Right hindlimb (tissue), 1 donor: ENCODE data around the gene LINS1.

Experiments
- DNase-seq: peaks from one replicate; pipeline ENCODE4 v3.0.0-alpha.2; 2018

LINS1 gene, protein sequence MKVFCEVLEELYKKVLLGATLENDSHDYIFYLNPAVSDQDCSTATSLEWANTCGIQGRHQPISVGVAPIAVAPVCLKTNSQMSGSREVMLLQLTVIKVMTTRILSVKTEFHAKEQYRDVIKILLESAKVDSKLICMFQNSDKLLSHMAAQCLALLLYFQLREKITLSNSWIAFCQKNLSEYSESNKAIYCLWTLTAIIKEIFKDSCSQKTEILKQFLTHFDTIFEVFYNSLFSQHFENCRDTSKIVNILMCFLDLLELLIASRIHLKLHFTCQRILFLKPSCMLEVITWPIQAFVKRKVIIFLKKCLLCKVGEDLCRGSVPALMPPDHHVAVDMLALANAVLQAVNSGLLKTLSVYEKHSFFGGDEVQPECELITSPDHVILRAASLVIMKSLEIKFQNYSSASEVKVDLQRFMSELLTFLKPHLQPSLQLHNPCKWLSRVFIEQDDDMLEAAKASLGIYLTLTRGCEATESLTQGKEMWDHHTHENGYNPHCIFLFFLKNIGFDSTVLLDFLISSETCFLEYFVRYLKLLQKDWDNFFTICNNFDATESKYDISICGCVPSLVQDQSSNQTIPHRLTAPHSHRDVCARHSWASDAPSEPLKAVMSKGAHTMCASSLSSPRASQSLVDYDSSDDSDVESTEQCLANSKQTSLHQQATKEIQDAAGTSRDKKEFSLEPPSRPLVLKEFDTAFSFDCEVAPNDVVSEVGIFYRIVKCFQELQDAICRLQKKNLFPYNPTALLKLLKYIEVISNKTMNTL

DNA sequence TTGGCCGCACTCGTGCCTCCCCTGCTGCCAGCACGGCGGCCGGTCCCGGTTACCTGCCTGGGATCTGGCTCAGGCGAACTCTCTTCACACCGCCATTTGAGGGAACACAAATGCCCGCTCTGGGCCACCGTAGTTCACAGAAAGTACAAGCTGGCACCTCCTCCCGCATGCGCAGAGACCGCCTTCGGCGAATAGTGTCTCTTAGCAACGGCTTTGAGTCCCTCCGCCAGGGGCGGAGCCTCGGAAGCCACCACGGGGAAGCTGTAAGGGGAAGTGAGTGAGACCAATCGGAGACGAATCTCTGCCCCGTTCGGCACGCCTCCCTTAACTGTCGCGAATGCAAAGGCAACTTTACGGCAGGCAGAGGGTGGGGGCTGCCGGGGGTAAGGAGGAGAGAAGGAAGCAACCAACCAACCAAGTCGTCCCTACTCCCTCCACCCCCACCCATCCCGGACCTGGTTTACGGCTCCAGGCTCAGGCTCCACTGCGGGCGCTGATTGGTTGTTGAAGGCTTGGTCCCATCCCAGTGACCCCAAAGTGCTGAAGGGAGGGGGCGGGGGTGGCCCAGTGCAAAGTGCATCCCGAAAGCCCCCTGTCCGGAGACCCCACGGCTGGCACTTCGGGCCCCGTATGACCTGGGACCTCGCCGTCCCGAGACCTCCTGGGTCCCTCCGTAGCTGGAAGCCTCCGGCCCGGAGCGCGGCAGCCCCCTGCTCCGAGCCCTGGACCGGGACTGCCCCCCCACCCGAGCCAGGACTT lies at the start of gene LINS1, which contains the start of gene ASB7:
Gene LINS1 (minus strand): TSS at position 121 of the 759 bp plus-strand sequence. CDS start 21,342 bp downstream, outside the sequence.
Gene ASB7 (plus strand): TSS at position 526 of the 759 bp plus-strand sequence. CDS start 9,628 bp downstream, outside the sequence.
- peak; percentile 100 for DNase-seq

DNA sequence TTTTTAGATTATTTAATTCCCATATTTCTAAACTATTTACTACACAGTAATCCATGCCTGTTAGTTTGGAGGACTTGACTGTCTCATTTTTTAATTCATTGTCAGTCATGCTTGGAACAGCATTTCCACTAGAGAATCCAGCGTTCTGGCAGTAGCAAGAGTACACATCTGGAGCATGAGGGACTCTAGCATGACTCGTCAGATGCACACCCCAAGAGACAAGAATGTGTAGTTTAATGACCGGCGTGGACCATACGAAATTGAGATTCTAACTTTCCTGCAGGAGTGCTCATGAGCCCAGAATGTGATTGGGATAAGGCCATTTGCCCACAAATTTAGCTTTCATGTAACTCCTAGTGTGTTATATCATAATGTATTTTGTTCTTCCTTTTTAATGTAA lies 49.3 kb upstream of the LINS1 start:
- DNase-seq = peak; percentile 47

DNA sequence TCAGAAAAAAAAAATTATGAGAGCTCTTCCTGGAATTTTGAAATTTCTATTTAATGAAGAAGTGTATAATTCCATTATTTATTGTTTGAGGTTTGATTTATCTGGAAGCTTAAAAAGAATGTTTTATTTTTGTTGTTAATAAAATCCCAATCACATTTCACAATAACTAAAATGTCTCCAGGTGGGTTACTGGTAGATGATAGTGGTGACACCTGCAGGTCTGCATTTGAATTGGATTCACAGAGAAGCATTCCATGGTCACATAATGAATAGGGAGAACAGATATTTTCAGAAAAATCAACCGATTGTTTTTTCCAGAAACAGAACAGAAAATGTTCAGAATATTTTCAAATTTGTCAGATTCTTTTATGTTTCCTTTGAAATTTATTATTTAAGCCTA lies 48.7 kb upstream of the LINS1 start:
- no peak for DNase-seq

DNA sequence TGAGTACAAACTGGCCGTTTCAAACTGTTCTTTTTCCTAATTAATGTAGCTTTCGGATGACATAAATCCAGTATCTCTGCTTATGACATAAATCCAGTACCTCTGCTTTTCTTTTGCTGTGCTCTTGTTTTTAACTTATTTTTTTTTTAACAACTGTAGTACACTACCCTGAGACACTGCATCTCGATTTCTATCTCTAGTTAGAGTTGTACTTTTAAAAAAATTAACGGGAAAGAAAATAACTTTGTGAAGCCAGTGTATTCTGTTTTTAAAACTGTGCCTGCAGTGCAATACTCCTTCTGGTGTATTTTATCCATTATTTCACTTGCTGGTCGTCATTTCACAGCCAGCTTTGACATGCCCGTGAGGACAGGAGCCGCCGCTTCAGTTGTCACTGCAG lies 47.0 kb upstream of the LINS1 start:
- no peak for DNase-seq

DNA sequence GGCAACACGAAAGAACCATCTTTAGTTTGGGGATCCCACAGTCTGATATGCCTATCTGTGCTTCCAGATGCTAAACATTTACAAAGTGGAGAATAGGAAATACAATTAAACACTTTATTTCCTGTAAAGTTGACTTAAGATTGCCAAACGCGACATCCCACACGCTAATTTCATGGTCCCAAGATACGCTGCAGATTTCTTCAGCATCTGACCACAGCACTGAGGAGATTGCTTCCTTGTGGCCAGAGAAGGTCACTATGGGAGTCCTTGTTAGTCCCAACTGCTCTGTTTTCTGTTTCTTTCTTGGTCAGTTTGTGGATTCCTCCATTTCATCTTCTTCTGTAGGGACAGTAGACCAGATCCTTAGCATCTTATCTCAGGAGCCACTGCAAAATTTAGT lies 43.7 kb upstream of the LINS1 start:
- DNase-seq = no peak

DNA sequence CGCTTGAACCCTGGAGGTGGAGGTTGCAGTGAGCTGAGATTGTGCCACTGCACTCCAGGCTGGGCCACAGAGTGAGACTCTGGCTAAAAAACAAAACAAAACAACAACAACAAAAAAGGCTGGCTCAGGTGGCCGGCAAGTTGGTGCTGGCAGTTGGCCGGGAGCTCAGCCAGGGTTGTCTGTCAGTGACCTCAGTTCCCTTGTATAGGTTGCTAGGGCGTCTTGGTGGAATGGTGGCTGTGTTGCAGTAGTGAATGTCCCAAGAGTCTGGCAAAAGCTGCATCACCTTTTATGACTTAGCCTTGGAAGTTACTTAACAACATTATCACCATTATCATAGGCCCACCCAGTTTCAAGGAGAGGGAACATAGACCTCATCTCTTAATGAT lies 41.0 kb upstream of the LINS1 start:
- no peak for DNase-seq

DNA sequence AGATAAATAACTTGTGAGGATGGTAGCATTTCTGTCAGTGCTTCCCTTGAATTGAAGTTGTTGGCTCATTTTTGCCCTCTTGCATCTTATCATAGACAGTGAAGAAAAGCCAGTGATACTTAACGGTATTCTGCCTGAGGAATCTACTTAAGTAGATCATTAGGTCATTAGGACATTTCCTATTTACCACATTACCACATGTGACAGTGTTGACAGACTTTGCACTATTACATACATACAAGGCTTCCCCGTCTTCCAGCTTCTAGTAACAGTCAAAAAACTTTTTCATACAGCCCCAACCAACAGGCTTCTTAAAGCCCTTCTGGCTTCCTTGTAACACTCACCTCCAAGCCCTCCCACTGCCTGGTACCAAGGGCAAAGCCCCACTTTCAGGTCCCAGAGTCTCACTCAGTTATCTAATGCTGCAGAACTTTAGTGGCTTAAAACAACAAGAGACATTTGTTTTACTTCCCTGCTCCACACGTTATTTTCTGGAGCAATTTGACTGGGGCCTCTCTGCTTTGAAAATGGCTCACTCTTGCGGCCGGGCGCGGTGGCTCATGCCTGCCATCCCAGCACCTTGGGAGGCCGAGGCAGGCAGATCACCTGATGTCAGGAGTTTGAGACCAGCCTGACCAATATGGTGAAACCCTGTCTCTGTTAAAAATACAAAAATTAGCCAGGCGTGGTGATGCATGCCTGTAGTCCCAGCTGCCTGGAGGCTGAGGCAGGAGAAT lies 40.4 kb upstream of the LINS1 start:
- no peak for DNase-seq

DNA sequence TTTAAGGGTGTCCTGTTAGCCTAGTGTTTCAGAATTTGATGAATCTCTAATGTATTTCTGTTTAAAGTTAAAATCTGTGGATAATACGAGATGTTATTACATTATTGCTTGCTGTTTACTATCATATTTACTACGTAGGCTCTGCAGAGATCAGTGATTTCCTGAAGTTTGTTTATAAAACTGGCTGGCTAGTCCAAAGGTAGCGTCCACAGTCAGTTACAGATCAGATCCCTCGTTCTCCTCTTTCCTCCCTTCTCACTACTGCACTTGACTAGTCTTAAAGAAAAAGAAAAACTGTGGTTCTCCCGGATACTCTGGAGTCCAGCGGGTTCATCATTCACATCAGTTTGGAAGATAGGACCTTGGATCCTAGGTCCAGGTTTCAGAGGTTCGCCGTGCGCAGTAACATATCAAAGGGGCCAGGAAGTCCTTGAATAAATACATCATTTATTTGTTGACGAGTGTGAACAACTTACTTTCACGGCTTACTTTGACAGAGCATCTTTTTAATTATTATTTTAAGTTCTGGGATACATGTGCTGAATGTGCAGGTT lies 36.3 kb upstream of the LINS1 start:
- no peak for DNase-seq

DNA sequence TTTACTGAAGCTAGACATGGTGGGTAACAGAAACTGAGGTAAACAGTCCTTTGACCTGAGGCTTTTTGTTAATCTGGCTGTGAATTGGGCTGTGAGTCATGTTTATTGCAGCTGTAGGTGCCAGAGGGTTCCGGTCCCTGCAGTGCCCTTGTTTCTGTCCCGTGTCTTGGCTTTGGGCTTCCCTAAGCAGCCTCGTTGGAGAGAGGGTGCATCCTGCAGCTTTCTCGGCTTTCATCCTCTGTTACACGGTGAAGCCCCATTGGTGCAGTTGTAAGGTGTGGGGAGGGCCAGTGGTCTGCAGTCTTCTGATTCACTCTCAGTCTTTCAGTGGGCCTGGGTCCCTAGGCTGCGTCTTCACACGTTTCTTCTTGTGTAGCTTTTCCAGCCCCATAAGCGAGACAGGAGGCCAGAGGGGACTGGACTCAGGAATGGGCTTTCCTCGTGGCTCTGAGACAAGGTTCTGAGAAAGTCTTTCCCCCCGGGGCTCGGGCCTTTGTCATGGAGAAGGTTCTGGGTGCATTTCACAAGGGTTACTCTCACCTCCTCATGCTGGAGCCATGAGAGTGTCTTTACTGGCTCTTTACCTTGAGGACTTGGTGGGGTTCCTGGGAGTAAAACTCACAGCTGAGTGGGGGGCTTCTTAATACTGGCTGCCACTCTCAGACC lies 33.6 kb upstream of the LINS1 start:
- no peak for DNase-seq

DNA sequence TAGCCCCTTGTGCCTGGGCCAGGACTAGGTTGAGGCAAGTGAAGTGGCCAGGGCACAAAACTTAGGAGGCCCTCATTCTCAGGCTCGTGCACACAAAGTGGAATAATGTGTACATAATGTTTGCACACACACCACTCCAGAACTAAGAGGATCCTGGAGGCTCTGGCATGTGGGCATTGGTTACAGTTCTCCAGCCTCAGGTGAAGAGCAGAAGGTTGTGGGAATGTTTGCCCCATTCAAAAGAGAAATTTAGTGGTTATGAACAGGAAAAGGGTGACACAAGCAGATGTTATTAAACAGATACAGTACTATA lies 31.7 kb upstream of the LINS1 start:
- DNase-seq = no peak

DNA sequence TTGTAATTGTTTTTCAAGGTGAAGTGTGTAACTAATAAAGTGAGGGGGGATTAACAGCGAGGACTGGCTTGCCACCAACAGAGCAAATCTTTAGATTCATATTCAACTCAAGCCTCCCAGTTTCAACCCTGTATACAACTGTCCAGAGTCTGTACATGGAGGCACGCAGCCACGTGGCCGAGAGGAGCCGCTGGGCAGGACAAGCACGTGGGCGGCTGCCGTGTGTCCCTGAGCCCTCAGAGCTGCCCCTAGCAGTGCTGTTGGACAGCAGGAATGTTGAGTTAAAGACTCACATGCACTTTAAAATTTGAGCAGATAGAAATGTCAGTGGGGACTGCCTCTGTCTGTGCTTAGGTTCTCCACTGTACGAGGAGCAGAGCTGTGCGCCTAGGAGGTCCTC lies 29.8 kb upstream of the LINS1 start:
- DNase-seq = no peak

DNA sequence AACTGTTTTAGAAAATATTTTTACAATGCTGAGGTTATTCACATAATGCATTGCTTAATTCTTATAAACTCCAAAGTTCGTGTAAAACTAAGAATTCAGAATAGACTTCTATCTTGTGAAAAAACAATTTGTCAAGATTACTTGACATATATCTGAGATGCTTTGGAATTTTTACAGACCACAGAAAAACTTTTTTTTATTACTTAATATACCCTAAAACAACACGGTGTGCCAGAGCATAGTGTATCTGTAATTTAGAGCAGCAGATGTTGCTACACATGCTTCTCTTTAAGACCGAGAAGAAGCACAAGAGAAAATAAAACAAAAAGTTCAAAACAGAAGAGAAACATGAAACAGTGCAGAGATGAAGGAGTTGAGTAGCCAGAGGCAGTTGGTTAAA lies 26.8 kb upstream of the LINS1 start:
- no peak for DNase-seq

DNA sequence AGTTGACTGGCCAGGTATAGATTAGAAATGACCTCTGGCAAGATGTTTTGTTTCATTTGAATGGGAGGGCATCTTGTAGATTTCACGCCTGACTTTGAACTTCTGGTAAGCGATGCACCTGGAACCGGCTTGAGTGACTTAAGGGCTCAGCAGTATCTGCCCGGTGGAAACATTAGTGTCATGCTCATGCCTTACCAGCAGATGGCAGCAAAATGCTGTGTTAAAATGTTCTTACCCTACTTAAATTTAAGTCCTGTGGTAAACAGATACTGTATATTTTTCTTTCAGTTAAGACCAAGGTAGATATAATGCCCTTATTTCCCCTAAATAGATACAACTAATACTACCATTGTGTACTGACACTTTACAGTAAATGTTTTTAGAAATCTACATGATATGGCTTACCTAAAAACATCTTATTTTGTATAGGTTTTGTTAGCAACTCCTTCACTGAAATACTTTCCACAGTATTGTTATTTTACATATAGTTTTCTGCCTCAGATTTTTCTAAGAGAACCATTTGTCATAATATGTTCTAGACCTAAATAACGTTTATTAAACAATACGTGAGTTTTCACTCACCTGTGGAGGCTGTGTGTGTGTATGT lies 25.9 kb upstream of the LINS1 start:
- DNase-seq = peak; percentile 76

DNA sequence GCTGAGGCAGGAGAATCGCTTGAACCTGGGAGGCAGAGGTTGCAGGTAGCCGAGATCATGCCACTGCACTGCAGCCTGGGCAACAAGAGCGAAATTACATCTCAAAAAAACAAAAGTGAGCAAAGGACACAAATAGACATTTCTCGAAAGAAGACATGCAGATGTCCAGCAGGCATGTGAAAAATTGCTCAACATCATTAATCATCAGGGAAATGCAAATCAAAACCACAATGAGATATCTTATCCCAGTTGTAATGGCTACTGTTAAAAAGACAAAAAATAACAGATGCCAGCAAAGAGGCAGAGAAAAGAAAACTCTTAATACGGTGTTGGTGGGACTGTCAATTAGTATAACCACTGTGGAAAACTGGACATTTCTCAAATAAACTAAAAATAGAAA lies 21.3 kb upstream of the LINS1 start:
- DNase-seq = no peak

DNA sequence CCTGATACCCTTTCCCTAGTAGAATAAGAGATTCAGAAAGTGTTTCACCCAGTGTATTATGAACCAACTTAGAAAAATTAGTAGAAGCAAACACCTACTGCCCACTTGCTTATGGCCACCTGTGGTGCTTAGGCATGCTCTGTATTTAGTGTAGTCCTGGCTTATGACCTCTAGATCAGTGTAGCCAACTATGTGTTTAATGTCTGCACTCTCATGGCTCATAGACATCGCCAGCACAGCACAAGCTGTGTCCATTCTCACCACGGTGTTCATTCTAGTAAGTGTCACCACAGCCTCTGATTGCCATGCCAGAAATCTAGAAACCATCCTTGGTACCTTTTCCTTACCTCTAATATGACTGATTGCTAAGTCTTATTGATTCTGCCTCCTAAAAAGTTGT lies 14.7 kb upstream of the LINS1 start:
- DNase-seq = no peak

DNA sequence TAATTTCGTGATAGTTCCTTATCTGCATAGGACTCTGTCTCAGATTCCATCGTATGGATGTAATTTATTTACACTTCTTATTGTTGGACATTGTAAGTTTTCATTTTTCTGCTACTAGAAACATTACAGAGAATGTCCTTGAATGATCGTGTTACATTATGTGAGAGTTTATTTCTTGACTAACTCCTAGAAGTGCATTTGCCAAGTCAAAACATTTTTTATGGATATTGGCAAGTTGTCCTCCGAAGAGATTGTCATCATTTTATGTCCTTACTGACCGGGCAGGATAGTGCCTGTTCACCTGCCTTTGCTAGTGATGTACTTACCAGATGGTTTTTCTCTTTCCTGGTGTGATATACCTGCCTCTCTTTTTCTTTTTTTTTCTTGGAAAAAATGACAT lies 13.8 kb upstream of the LINS1 start:
- no peak for DNase-seq

DNA sequence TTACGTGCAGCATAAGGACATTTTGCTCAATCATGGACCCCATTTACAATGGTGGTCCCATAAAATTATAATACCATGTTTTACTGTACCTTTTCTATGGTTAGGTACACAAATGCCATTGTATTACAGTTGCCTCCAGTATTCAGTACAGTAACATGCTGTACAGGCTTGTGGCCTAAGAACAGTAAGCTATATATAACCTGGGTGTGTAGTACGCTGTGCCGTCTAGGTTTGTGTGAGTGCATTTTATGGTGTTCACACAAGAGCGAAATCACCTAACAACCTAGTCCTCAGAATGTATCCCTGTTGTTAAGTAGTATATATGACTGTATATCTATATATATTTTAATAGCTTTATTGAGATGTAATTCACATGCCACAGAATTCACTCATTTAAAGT lies 12.9 kb upstream of the LINS1 start:
- DNase-seq = no peak

DNA sequence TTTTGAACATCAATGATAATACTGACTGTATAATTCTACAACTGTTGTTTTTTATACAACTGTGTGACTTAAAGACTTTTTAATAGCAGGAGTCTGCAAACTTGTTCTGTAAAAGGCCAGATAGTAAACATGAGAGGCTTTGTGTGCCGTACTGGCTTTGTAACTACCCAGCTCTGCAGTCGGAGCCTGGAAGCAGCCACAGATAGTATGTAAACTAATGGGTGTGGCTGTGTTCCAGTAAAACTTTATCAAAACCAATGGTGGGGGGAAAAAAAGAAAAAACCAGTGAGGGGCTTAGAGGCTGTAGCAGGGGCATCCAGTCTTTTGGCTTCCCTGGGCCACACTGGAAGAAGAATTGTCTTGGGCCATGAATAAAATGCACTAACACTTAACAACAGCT lies 12.4 kb upstream of the LINS1 start:
- DNase-seq = no peak

DNA sequence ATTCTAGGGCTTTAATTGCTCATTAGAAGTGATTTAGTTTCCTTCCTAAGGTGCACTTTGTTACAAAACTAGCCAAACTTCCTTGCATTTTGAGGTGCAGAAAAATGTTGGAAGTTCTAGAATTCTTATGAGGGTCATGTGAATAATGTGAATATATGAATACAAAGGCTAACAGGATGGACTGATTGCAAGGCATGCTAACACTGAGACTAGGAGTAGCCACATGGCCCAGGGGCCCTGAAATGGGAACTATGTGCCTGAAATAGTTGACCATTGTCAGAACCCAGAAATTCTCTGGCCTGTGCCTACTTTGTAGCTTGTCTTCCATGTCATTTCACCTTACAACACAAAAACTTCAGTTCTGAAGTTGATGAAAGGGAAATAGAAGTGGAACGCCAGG lies 11.2 kb upstream of the LINS1 start:
- DNase-seq = no peak

DNA sequence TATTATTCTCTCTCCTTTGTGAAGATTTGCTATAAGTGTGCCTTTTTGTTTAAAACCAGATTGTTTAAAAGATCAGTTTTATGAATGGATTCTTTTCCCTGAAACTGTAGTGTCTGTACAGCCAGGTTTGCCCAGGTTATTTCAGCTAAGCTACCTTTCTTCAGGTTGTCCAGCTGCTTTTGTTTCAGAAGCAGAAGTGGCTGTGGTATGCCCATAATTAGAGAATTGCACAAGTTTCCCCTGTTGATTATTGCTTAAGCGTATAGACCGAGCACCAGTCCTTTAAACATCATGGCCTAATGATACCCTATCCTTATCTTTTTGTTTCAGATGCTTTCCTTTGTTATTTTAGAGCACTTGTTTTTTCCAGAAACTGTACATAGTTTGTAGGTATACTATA lies 10.6 kb upstream of the LINS1 start:
- DNase-seq = no peak

DNA sequence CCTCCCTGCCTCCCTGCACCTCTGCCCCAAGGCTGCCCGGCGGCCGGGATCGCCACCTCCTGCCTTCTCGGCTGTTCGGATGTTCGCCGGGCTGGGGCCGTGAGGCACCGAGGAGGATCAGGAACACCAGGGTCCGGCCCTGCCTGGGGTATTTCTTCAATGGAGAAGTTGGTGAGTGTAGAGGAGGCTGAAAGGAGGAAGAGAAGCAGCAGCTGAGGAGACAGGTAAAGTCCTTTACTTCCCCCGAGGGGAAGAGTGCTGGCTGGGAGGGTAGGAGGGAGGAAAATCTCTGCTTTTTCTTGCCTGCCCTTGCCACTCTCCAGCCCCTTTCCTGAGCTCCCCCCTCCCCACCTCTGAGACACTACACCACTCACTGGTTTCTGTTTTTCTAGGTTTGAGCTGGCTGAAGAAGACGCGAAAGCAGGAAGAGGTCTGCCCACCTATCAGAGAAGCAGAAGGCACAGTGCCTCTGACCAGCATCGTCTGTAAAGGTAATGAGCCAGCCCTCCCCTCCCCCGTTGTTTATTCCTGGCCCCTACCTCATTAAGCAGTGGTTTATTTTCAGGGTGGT lies 924 bp upstream of the LINS1 start:
- no peak for DNase-seq
